Neural cell (in vitro differentiated cells): Measurements from ENCODE around the gene C10orf105. TPM values are rescaled to one million over a fixed set of nuclear protein-coding genes. Genes with fewer than 3 reads are reported as not detected.

ENCODE experiments used
- H2AFZ ChIP-seq: fragments of 200-600, 300-800 bp; sonication (generic), shearing (Covaris generic); 2 replicates; pipeline ENCODE4 v1.6.0; 2014; ENCODE audit warnings: low read depth, mild to moderate bottlenecking, antibody characterized with exemption, low read length, moderate library complexity
- H3F3A ChIP-seq: fragments of 200-600 bp; shearing (Covaris generic); 2 replicates; pipeline ENCODE4 v1.6.1; 2016; ENCODE audit warnings: mild to moderate bottlenecking, moderate library complexity, mixed read lengths, antibody characterized with exemption, low read length; ENCODE audit not compliant: insufficient read depth, poor library complexity, severe bottlenecking
- H3K27ac ChIP-seq: fragments of 200-600, 300-800 bp; sonication (generic), shearing (Covaris generic); 2 replicates; pipeline ENCODE4 v1.5.1; 2014; ENCODE audit warnings: mild to moderate bottlenecking, low read length, moderate library complexity
- H3K27me3 ChIP-seq: fragments of 300-800, 200-600 bp; sonication (generic), shearing (Covaris generic); 2 replicates; pipeline ENCODE4 v1.6.0; 2014; ENCODE audit warnings: mild to moderate bottlenecking, low read depth, low read length, moderate library complexity; ENCODE audit not compliant: insufficient read depth
- H3K36me3 ChIP-seq: fragments of 300-800, 200-600 bp; sonication (generic), shearing (Covaris generic); 2 replicates; pipeline ENCODE4 v1.5.1; 2014; ENCODE audit warnings: mild to moderate bottlenecking, antibody characterized with exemption, low read length, moderate library complexity; ENCODE audit not compliant: insufficient read depth
- H3K4me2 ChIP-seq: fragments of 300-800, 200-600 bp; sonication (generic), shearing (Covaris generic); 2 replicates; pipeline ENCODE4 v1.6.0; 2014; ENCODE audit warnings: mild to moderate bottlenecking, low read length
- H3K4me3 ChIP-seq: fragments of 300-800, 200-600 bp; sonication (generic), shearing (Covaris generic); 2 replicates; pipeline ENCODE4 v1.5.1; 2014; ENCODE audit warnings: mild to moderate bottlenecking, low read length, moderate library complexity
- H3K79me2 ChIP-seq: fragments of 200-600 bp; shearing (Covaris generic); replicated peaks from 2 replicates; pipeline ENCODE4 v1.6.0; 2014; ENCODE audit warnings: mild to moderate bottlenecking, low read length, moderate library complexity; ENCODE audit not compliant: insufficient read depth
- H3K9ac ChIP-seq: fragments of 300-800, 200-600 bp; sonication (generic), shearing (Covaris generic); 2 replicates; pipeline ENCODE4 v1.6.1; 2016; ENCODE audit warnings: mild to moderate bottlenecking, low read length, mixed read lengths
- H3K9me2 ChIP-seq: fragments of 200-600 bp; shearing (Covaris generic); 2 replicates; pipeline ENCODE4 v1.6.1; 2016; ENCODE audit warnings: mild to moderate bottlenecking, low read length, mixed read lengths; ENCODE audit not compliant: insufficient read depth
- H3K9me3 ChIP-seq: fragments of 200-600, 300-800 bp; sonication (generic), shearing (Covaris generic); 2 replicates; pipeline ENCODE4 v1.6.1; 2016; ENCODE audit warnings: mild to moderate bottlenecking, mixed run types, low read length, moderate library complexity, mixed read lengths
- H4K20me1 ChIP-seq: fragments of 200-600 bp; shearing (Covaris generic); 2 replicates; pipeline ENCODE4 v1.6.1; 2016; ENCODE audit warnings: mild to moderate bottlenecking, mixed run types; ENCODE audit not compliant: insufficient read depth
- CTCF ChIP-seq: fragments of 450-650 bp; IDR thresholded peaks from 2 replicates; pipeline ENCODE4 v1.5.1; 2014; ENCODE audit warnings: antibody characterized with exemption, mild to moderate bottlenecking, moderate library complexity; ENCODE audit not compliant: poor library complexity, severe bottlenecking
- EP300 ChIP-seq: fragments of 450-650 bp; conservative IDR thresholded peaks from 2 replicates; pipeline ENCODE4 v1.6.1; 2014; ENCODE audit warnings: antibody characterized with exemption, mild to moderate bottlenecking, moderate library complexity; ENCODE audit not compliant: poor library complexity, severe bottlenecking
- EZH2 ChIP-seq: fragments of 200-600, 300-800 bp; shearing (Covaris generic), sonication (generic); IDR thresholded peaks from 2 replicates; pipeline ENCODE4 v1.6.1; 2014; ENCODE audit warnings: antibody characterized with exemption, low read length, borderline replicate concordance, mild to moderate bottlenecking; ENCODE audit not compliant: insufficient read depth, poor library complexity, severe bottlenecking
- MXI1 ChIP-seq: fragments of 450-650 bp; conservative IDR thresholded peaks from 2 replicates; pipeline ENCODE4 v1.6.1; 2014; ENCODE audit warnings: antibody characterized with exemption, mild to moderate bottlenecking; ENCODE audit not compliant: poor library complexity, severe bottlenecking
- POLR2AphosphoS5 ChIP-seq: IDR thresholded peaks from 2 replicates; pipeline ENCODE4 v1.6.1; 2012
- RAD21 ChIP-seq: fragments of 450-650 bp; conservative IDR thresholded peaks from 2 replicates; pipeline ENCODE4 v1.6.1; 2014; ENCODE audit warnings: antibody characterized with exemption, mild to moderate bottlenecking, moderate library complexity
- REST ChIP-seq: IDR thresholded peaks from 2 replicates; pipeline ENCODE4 v1.6.1; 2012; ENCODE audit warnings: borderline replicate concordance
- SMC3 ChIP-seq: fragments of 450-650 bp; conservative IDR thresholded peaks from 2 replicates; pipeline ENCODE4 v1.6.1; 2014; ENCODE audit warnings: antibody characterized with exemption, mild to moderate bottlenecking, moderate library complexity; ENCODE audit not compliant: poor library complexity
- TAF1 ChIP-seq: IDR thresholded peaks from 2 replicates; pipeline ENCODE4 v1.6.1; 2012; ENCODE audit warnings: low read depth
- polyA plus RNA-seq: library from polyadenylated mRNA; depleted of rRNA; stranded (reverse); fragments of >200 nt; gene quantifications from 2 replicates; pipeline ENCODE4 v1.2.3, GENCODE V29; 2014

C10orf105 gene
- polyA plus RNA-seq, 1 donor from 2014 or later = 0.11 TPM

- no peak overlapping the region for H2AFZ ChIP-seq
- no peaks in the 10 kb centered on the region for H3K27me3 ChIP-seq
- no peak overlapping the region for H3K9ac ChIP-seq
- H4K20me1 ChIP-seq = no peaks in the 10 kb centered on the region
- TF ChIP-seq SMC3 = no peak
- no peak for TF ChIP-seq RAD21
- no peak for TF ChIP-seq REST
- no peak for TF ChIP-seq TAF1
- no peak for TF ChIP-seq MXI1
- TF ChIP-seq EP300 = no peak
- no peak for TF ChIP-seq CTCF
- no peak for TF ChIP-seq POLR2AphosphoS5
- H3K4me3 ChIP-seq = no peak overlapping the region
- no peak overlapping the region for H3K27ac ChIP-seq
- no peaks in the 10 kb centered on the region for H3F3A ChIP-seq
- H3K79me2 ChIP-seq = no peaks in the 10 kb centered on the region
- no peaks in the 10 kb centered on the region for H3K36me3 ChIP-seq
- no peaks in the 10 kb centered on the region for H3K9me3 ChIP-seq
- H3K4me2 ChIP-seq = no peak overlapping the region
- H3K9me2 ChIP-seq = no peaks in the 10 kb centered on the region
Observed at GRCh38 chr10:71729161-71729636, 9.6 kb upstream of the C10orf105 start.

- Histone ChIP-seq H3K27me3 (no peaks in the 10 kb centered on the region), H3K79me2 (no peaks in the 10 kb centered on the region), H3K36me3 (no peaks in the 10 kb centered on the region), H3K9ac (no peak overlapping the region), H3K4me2 (no peak overlapping the region), H3K27ac (no peak overlapping the region), H4K20me1 (no peaks in the 10 kb centered on the region), H3K9me3 (no peaks in the 10 kb centered on the region), H3K9me2 (no peaks in the 10 kb centered on the region), H3K4me3 (no peak overlapping the region), H3F3A (no peaks in the 10 kb centered on the region), H2AFZ (no peak overlapping the region)
- no peak for TF ChIP-seq POLR2AphosphoS5
- no peak for TF ChIP-seq RAD21
- TF ChIP-seq MXI1 = no peak
- TF ChIP-seq EZH2 = no peak
- TF ChIP-seq REST = no peak
- no peak for TF ChIP-seq CTCF
- TF ChIP-seq SMC3 = no peak
- no peak for TF ChIP-seq EP300
- TF ChIP-seq TAF1 = no peak
Observed at GRCh38 chr10:71727738-71728737, 8.5 kb upstream of the C10orf105 start.
